AG04450 (cell line): ENCODE measurements around the gene RAPGEF3. TPM values are rescaled to one million over a fixed set of nuclear protein-coding genes. Genes with fewer than 3 reads are reported as not detected.
A peak's percentile ranks its signal among the peaks of the same experiment; 100 is the strongest.

Experiments used
- CTCF ChIA-PET: fragments of 300-600, 350-600 bp; formaldehyde crosslinking; extraction: SDS; loops from one replicate; lab custom pipeline; 2022; ENCODE audit warnings: antibody characterized with exemption, inconsistent platforms; lab: Charles Lee
- POLR2A ChIA-PET: fragments of 350-600 bp; formaldehyde crosslinking; extraction: SDS; loops from one replicate; lab custom pipeline; 2021; ENCODE audit warnings: antibody characterized with exemption, inconsistent platforms; lab: Yijun Ruan, JAX
- DNase-seq: peaks from one replicate; pipeline ENCODE4 v3.0.0-alpha.2; 2011; ENCODE audit warnings: low read depth, low spot score
- H3K27ac ChIP-seq: one replicate; pipeline ENCODE4 v1.5.1; 2012; ENCODE audit warnings: low read depth, low read length, control low read depth
- H3K27me3 ChIP-seq: one replicate; pipeline ENCODE4 v1.6.0; 2012; ENCODE audit warnings: low read length; ENCODE audit not compliant: control insufficient read depth, insufficient read depth
- H3K4me3 ChIP-seq: 2 replicates; pipeline ENCODE4 v1.5.1; 2011; ENCODE audit warnings: mild to moderate bottlenecking, low read depth, low read length, control low read depth
- H3K9me3 ChIP-seq: 2 replicates; pipeline ENCODE4 v1.5.1; 2012; ENCODE audit warnings: low read length; ENCODE audit not compliant: control insufficient read depth, insufficient read depth
- CTCF ChIP-seq: IDR thresholded peaks from 2 replicates; pipeline ENCODE4 v1.5.1; 2011; ENCODE audit warnings: low read depth, low read length, control low read depth, inconsistent platforms
- polyA plus RNA-seq: library from polyadenylated mRNA; depleted of rRNA; stranded (reverse); fragments of >200 nt; gene quantifications from 2 replicates; pipeline ENCODE4 v1.2.3, GENCODE V29; 2011

RAPGEF3 gene
- polyA plus RNA-seq, 1 experiment, result 1.7 TPM

GRCh38 chr12:47763481-47764346 is 5.0 kb upstream of the RAPGEF3 start:
- CTCF ChIA-PET, result interaction anchor here (2.8 to 13.2 kb wide), 2 partner anchors 21 to 48 kb away, joined by 9 to 116 read pairs; no protein-coding TSS in a partner anchor
- H3K27me3 ChIP-seq, result no peaks in the 10 kb centered on the region
- DNase-seq, result no peak
- no peak overlapping the region for H3K27ac ChIP-seq
- no peaks in the 10 kb centered on the region; the same call in 1 of the 2 replicates for H3K9me3 ChIP-seq
- TF ChIP-seq CTCF, result no peak
- H3K4me3 ChIP-seq, result no peak overlapping the region
- POLR2A ChIA-PET, result no interaction called here

- Histone ChIP-seq H3K4me3 (no peak overlapping the region), H3K27ac (no peak overlapping the region), H3K9me3 (no peaks in the 10 kb centered on the region; the same call in 1 of the 2 replicates), H3K27me3 (no peaks in the 10 kb centered on the region)
- POLR2A ChIA-PET, result no interaction called here
- no peak for DNase-seq
- TF ChIP-seq CTCF, result no peak
- CTCF ChIA-PET, result interaction anchor here (2.8 to 13.2 kb wide), 2 partner anchors 20 to 47 kb away, joined by 9 to 116 read pairs; no protein-coding TSS in a partner anchor
Observed at GRCh38 chr12:47762850-47763465, 4.3 kb upstream of the RAPGEF3 start.

- CTCF ChIA-PET, result interaction anchor here (0.8 to 13.2 kb wide), 8 partner anchors 9 to 80 kb away, joined by 3 to 116 read pairs (median 7); partner anchors contain the start of genes ENDOU and RPAP3
- no peak for DNase-seq
- H3K27me3 ChIP-seq, result no peaks in the 10 kb centered on the region
- H3K9me3 ChIP-seq, result no peaks in the 10 kb centered on the region; the same call in 1 of the 2 replicates
- no peak for TF ChIP-seq CTCF
- peak overlapping the region; percentile 69 for H3K4me3 ChIP-seq
- no peak overlapping the region for H3K27ac ChIP-seq
- POLR2A ChIA-PET, result interaction anchor here (0.5 to 1.3 kb wide), 4 partner anchors 12 to 88 kb away, joined by 3 to 4 read pairs (median 3); no protein-coding TSS in a partner anchor
Observed at GRCh38 chr12:47758584-47758833, 171 bp downstream of the RAPGEF3 start.

- no peak overlapping the region for H3K27ac ChIP-seq
- no peak for DNase-seq
- no peak for TF ChIP-seq CTCF
- H3K4me3 ChIP-seq, result peak overlapping the region; percentile 69
- POLR2A ChIA-PET, result interaction anchor here (0.6 to 1.3 kb wide), 3 partner anchors 15 to 88 kb away, joined by 3 to 4 read pairs (median 3); no protein-coding TSS in a partner anchor
- CTCF ChIA-PET, result interaction anchor here (0.8 to 13.2 kb wide), 9 partner anchors 9 to 80 kb away, joined by 3 to 116 read pairs (median 6); partner anchors contain the start of genes ENDOU, RPAP3 and SLC48A1
- H3K27me3 ChIP-seq, result no peaks in the 10 kb centered on the region
- H3K9me3 ChIP-seq, result no peaks in the 10 kb centered on the region; the same call in 1 of the 2 replicates
Observed at GRCh38 chr12:47757840-47758583, 668 bp downstream of the RAPGEF3 start.
